T-helper 2 cell treated with Interferon-gamma antibody and Interleukin-4, amounts not matched to agents 5 μg/mL and 100 μg/mL, for 36 hours (primary cell): ENCODE results near the gene C5orf47.

Source experiments
- DNase-seq: peaks from one replicate; pipeline ENCODE4 v3.0.0; 2021; ENCODE audit warnings: low spot score
- H3K27ac Mint-ChIP-seq: one replicate; pipeline ENCODE4 v1.8.0; 2021; ENCODE audit warnings: mild to moderate bottlenecking, mixed read lengths
- H3K27me3 Mint-ChIP-seq: one replicate; pipeline ENCODE4 v1.8.0; 2021; ENCODE audit warnings: low read depth, mixed read lengths
- H3K36me3 Mint-ChIP-seq: one replicate; pipeline ENCODE4 v1.8.0; 2021; ENCODE audit warnings: low read depth, mixed read lengths
- H3K4me1 Mint-ChIP-seq: one replicate; pipeline ENCODE4 v1.8.0; 2021; ENCODE audit warnings: low read depth, mixed read lengths
- H3K4me3 Mint-ChIP-seq: one replicate; pipeline ENCODE4 v1.8.0; 2022; ENCODE audit warnings: mild to moderate bottlenecking, moderate library complexity, mixed read lengths
- H3K9me3 Mint-ChIP-seq: one replicate; pipeline ENCODE4 v1.8.0; 2021; ENCODE audit warnings: mixed read lengths

Gene C5orf47, protein sequence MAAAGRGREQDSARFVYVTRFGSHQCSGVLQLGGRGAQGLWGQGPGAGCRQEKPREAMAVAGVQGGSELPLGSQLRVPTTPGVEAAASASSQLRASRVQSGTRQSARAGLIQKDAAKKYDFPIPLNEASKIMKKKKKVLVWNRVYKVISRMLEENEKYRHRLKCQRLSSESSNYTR

DNA sequence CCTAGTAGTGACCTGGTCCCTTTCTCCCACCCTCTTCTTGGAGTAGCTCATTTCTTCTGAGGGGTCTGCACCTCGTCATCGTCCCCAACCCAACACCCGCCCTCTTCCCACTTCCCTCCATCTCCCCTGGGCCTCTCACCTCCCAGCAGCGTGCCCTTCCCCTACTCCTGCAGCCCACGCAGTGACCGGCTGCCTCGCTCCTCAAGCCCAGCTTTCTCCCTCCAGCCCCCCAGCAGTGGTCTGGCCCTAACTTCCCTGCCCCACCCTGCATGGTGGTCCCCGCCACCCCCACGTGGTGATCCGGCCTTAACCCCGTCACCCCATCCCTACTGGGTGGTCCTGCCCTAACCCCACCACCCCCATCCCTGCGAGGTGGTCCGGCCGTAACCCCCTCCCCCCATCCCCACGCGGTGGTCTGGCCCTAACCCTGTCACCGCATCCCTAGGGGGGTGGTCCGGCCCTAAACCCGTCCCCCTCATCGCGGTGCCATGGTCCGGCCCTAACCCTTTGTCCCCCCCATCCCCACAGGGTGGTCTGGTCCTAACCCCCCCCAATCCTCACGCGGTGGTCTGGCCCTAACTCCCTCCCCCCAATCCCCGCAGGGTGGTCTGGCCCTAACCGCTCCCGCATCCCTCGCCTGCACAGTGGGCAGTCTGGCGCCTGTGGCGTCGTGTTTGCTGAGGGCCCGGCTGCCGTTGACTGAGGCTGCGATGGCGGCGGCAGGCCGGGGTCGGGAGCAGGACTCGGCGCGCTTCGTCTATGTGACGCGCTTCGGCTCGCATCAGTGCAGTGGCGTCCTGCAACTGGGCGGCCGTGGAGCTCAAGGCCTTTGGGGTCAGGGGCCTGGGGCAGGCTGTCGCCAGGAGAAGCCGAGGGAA is at the start of gene C5orf47:
C5orf47 (plus strand) TSS at position 617 of the 878 bp plus-strand sequence; CDS start at position 711, 94 bp downstream.
- no peak for DNase-seq
- Mint-ChIP-seq H3K9me3 (no peaks in the 10 kb centered on the region), H3K4me1 (no peaks in the 10 kb centered on the region), H3K27ac (no peak within 1 kb of the TSS), H3K27me3 (peaks cover 4% of the 10 kb centered on the region), H3K36me3 (no peaks in the 10 kb centered on the region), H3K4me3 (no peak within 1 kb of the TSS)

DNA sequence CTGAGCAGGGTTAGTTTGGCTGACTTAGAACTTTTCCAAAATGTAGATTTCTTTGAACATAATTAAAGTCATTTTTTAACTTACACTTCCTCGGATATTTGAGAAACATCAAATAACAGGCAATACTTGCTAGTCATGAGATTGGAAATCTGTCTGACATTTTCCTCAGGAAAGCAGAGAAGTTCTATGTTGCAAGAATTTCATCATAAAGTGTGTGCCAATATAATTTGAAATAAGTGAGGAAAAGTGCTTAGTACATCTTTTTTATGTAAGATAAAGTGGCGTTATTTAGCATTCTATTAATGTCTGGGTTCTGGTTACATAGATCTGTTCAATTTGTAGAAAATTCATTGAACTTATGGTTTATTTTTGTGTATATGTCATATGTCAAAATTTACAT is 48.7 kb upstream of the C5orf47 start:
- DNase-seq: no peak
- H3K4me1 Mint-ChIP-seq: no peaks in the 10 kb centered on the region
- H3K27me3 Mint-ChIP-seq: no peaks in the 10 kb centered on the region
- H3K36me3 Mint-ChIP-seq: peaks cover 2% of the 10 kb centered on the region
- no peak overlapping the region for H3K4me3 Mint-ChIP-seq
- no peaks in the 10 kb centered on the region for H3K9me3 Mint-ChIP-seq
- no peak overlapping the region for H3K27ac Mint-ChIP-seq

DNA sequence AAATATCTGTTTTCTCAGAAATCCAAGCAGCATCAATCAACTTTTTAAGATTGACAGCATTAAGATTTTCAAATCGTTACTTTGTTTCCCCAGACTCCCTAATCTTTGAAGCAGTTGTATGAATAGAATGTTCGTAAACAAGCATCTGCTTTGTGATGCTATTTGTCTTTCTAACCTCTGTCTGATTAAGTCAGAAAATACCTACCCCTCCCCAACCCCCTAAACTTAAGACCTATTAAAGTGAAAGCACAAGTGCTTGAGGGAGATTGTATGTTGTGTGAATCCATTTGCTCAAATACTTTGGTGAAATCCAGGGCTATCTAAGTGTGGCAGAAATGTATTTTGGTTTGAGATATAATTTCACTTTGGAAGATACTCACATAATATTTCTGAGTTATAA is 47.9 kb upstream of the C5orf47 start:
- H3K36me3 Mint-ChIP-seq: peaks cover 2% of the 10 kb centered on the region
- H3K27ac Mint-ChIP-seq: no peak overlapping the region

DNA sequence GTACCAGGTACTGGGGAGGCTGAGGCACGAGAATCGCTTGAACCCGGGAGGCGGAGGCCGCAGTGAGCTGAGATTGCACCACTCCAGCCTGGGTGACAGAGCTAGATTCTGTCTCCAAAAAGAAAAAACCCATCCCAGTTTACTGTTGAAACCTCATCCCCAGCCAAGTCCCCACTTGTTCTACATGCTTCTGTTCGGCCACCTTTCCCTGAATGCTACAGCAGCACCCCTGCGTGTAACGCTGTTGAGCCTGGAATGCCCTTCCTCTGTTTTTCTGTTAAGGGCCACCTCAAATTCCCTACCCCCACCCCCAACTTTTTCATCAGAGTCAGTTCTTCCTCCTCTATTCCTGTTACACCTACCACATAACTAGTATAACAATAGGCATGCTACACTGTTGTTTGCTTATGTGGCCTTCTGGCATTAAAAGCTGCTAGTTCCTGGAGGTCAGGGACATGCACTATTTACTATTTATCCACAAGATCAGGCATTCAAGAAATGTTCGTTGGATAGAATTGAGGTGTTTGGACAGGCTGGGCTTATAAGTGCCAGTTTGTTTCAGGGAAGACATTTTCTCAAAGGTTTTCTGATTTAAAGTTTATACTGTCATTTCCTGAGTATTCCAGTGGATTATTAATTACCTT is 47.1 kb upstream of the C5orf47 start:
- no peak for DNase-seq
- no peaks in the 10 kb centered on the region for H3K4me1 Mint-ChIP-seq
- no peaks in the 10 kb centered on the region for H3K27me3 Mint-ChIP-seq
- H3K9me3 Mint-ChIP-seq: no peaks in the 10 kb centered on the region
- H3K27ac Mint-ChIP-seq: no peak overlapping the region
- no peak overlapping the region for H3K4me3 Mint-ChIP-seq
- H3K36me3 Mint-ChIP-seq: peaks cover 2% of the 10 kb centered on the region

More for the DNA sequence above, 47.9 kb upstream of the C5orf47 start:
- H3K4me1 Mint-ChIP-seq: no peaks in the 10 kb centered on the region
- no peak for DNase-seq
- no peaks in the 10 kb centered on the region for H3K9me3 Mint-ChIP-seq
- no peak overlapping the region for H3K4me3 Mint-ChIP-seq
- H3K27me3 Mint-ChIP-seq: no peaks in the 10 kb centered on the region

DNA sequence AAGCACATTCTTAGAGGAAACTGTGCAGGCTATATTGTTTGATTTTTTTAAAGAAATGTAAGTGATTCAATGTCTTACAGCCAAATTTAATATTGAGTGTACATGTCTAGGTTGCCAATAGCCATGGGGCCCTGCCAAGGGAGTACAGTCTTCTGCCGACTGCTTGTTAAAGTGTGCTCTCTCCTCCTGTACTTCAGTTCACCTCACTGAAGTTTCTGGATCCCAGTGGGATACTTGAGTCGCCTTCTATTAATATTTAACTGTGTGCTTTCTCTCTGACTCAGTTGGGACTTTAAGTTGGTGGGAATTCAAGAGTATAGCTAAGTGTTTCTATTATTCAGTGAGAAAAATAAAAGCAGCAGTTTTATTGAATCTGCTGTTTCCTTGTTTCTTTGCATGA is 44.5 kb upstream of the C5orf47 start:
- no peaks in the 10 kb centered on the region for H3K9me3 Mint-ChIP-seq
- no peak overlapping the region for H3K4me3 Mint-ChIP-seq
- no peak overlapping the region for H3K27ac Mint-ChIP-seq
- no peaks in the 10 kb centered on the region for H3K27me3 Mint-ChIP-seq
- peaks cover 6% of the 10 kb centered on the region for H3K36me3 Mint-ChIP-seq
- no peaks in the 10 kb centered on the region for H3K4me1 Mint-ChIP-seq
- DNase-seq: no peak

DNA sequence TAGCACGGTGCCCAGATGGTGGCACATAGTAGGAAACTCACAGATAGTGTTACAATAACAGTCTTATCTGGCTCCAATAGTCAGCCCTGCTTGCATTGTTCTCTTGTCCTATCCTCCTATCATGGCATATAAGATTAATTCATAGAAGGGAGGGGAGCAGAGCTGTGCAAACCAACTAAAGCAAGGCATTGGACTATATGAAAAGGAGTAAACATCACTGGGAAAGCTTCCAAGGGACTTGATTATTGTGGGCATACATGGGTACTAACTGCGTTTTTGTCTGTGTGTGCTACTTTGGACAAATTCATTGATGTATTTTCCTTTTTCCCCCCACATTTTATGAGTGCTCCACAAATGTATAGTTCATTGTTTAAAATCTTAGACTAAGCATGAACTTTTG is 43.8 kb upstream of the C5orf47 start:
- Mint-ChIP-seq H3K9me3 (no peaks in the 10 kb centered on the region), H3K4me1 (no peaks in the 10 kb centered on the region), H3K27me3 (no peaks in the 10 kb centered on the region), H3K36me3 (peaks cover 10% of the 10 kb centered on the region), H3K4me3 (no peak overlapping the region), H3K27ac (no peak overlapping the region)
- DNase-seq: no peak

DNA sequence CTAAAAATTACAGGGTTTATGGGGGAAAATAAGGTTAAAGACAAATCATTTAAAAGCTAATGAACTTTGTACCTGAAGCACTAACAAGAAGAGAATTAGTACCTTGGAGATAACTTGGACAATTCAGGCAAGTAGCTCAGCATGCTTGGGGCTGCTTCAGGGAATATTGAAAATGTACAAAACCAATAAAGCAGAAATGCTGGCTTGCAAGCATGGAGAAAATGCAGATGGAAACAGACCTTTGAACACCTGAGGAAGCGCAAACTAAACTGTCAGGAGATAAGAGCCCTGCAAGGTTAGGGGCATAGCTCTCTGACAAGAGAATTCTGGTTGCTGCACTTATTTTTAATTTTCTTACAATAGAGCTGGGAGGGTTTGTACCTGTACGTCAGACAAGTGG is 42.6 kb upstream of the C5orf47 start:
- H3K27ac Mint-ChIP-seq: no peak overlapping the region
- no peaks in the 10 kb centered on the region for H3K27me3 Mint-ChIP-seq
- no peak for DNase-seq
- no peak overlapping the region for H3K4me3 Mint-ChIP-seq
- H3K9me3 Mint-ChIP-seq: no peaks in the 10 kb centered on the region
- H3K4me1 Mint-ChIP-seq: no peaks in the 10 kb centered on the region
- H3K36me3 Mint-ChIP-seq: peaks cover 10% of the 10 kb centered on the region

DNA sequence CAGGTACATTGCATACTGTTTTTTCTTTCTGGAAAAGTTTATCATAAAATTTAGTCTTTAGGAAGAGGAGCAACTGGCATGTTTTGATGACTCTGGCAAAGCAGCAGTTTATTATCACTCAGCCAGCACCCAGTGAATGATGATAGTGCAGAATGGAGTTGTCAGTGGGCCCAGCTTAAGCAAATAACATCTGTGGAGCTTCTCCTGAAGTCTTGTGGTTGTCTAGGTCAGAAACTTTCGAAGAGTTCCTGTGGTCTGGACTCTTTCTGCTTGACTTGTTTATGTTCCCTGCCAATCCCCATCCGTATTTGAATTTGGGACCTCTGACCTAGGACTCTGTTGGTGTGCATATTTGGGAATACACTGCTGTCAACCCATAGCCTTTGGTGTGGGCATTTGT is 38.1 kb upstream of the C5orf47 start:
- Mint-ChIP-seq H3K4me3 (no peak overlapping the region), H3K9me3 (no peaks in the 10 kb centered on the region), H3K4me1 (no peaks in the 10 kb centered on the region), H3K27ac (no peak overlapping the region), H3K36me3 (peaks cover 23% of the 10 kb centered on the region), H3K27me3 (no peaks in the 10 kb centered on the region)
- DNase-seq: no peak

DNA sequence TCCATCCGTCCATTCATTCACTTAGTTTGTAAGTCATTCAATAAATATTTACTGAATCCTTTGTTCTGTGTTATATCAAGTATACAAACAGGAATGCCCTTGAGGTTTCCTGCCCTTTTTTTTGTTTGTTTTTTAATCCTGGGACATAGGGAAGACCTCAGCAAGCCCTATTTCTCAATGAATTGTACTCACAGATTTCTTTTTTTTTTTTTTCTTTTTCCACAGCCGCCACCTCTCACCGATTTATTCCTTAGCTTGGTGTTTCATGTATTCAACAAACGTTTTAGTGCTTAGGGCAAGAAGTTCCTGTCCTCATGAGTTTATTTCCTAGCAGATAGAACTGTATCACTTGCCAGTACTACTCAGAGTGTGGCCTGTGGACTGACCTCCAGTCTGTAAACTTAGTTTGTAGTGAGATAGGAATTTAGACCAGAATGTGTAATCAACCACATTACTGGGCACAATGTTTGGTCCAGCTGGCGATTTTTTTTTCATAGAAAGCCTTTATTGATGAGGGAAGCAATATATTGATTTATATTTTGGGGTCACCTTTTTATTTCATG is 35.4 kb upstream of the C5orf47 start:
- no peak overlapping the region for H3K27ac Mint-ChIP-seq
- H3K9me3 Mint-ChIP-seq: no peaks in the 10 kb centered on the region
- H3K36me3 Mint-ChIP-seq: peaks cover 23% of the 10 kb centered on the region
- DNase-seq: no peak
- H3K27me3 Mint-ChIP-seq: no peaks in the 10 kb centered on the region
- H3K4me1 Mint-ChIP-seq: no peaks in the 10 kb centered on the region
- H3K4me3 Mint-ChIP-seq: no peak overlapping the region

DNA sequence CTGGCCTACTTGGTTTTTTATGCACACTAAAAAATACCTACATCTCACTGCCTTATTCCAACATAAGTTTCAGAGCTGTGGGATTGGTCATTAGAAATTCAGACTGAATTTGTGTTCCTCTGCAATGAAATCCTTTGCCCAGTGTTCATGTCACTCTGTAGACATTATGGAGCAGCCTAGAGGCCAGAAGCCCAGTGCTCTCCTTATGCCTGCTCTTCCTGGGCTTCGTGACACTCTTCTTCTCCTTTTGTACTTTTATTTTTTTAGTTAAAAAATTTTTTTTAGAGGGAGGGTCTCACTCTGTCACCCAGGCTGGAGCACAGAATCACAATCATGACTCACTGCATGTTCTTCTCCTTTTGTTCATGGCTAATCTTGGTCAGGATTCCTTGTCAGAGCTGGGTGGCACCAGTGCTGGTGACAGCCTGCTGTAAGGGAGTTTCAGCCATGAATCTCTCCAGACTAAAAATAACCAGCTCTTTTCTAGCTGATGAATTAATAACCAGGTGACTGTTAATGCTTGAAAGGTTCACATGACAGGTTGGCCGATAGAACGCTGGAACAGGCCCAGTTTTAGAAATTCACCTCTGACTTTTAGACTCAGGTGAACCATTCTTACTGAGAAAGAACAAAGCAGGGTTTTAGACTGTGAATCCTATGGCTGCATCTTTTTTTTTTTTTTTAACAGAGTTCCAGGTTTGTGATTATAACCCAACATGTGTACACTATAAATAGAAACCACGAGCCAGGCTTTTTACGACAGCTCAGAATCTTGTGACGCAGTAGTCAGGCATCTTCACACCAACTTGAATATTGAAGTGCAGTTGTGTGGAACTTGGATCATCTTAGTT is 34.1 kb upstream of the C5orf47 start:
- Mint-ChIP-seq H3K27me3 (no peaks in the 10 kb centered on the region), H3K27ac (no peak overlapping the region), H3K4me1 (no peaks in the 10 kb centered on the region), H3K36me3 (peaks cover 17% of the 10 kb centered on the region), H3K4me3 (no peak overlapping the region), H3K9me3 (no peaks in the 10 kb centered on the region)
- no peak for DNase-seq

DNA sequence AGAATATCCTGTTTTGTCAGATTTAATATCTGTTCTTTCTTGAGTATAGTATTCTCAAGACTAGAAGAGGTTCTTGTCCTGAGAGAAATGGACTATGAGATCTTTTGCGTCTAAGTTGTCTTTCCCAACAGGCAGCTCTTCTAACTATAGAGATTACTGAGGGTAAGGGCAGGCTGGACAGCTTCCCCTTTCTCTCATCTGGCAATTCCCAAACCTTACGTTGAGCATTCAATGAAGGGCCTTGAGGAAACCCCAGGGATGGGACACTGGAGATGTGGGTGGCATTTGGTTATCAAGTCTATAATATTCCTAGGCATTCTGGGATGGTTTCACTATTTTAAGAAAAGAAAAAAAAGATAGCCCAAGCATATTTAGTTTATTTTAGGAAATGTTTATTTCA is 28.0 kb upstream of the C5orf47 start:
- no peak overlapping the region for H3K27ac Mint-ChIP-seq

DNA sequence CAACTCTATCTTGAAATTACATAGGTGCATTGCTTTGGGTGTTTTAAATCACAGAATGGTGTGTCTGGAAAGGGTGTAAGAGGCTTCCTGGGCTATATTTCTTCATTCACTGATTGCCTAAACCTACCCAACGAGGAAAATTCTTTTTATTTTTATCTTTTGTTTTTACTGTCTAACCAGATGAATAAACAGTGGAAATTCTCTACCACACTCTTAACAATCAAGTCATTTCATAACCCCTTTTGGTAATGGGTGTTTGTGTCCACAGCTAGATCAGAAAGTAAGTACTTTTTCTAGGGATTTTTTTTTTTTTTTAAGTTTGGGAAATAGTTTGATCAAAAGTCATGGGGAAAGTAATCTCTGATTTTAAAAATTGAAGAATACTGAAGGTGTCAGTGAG is 27.6 kb upstream of the C5orf47 start:
- H3K4me3 Mint-ChIP-seq: no peak overlapping the region
- H3K4me1 Mint-ChIP-seq: no peaks in the 10 kb centered on the region
- no peaks in the 10 kb centered on the region for H3K9me3 Mint-ChIP-seq
- H3K27me3 Mint-ChIP-seq: no peaks in the 10 kb centered on the region
- no peak overlapping the region for H3K27ac Mint-ChIP-seq
- no peak for DNase-seq
- no peaks in the 10 kb centered on the region for H3K36me3 Mint-ChIP-seq

More for the DNA sequence above, 28.0 kb upstream of the C5orf47 start:
- Mint-ChIP-seq H3K36me3 (no peaks in the 10 kb centered on the region), H3K4me1 (no peaks in the 10 kb centered on the region), H3K27me3 (no peaks in the 10 kb centered on the region), H3K4me3 (no peak overlapping the region), H3K9me3 (no peaks in the 10 kb centered on the region)
- DNase-seq: no peak

DNA sequence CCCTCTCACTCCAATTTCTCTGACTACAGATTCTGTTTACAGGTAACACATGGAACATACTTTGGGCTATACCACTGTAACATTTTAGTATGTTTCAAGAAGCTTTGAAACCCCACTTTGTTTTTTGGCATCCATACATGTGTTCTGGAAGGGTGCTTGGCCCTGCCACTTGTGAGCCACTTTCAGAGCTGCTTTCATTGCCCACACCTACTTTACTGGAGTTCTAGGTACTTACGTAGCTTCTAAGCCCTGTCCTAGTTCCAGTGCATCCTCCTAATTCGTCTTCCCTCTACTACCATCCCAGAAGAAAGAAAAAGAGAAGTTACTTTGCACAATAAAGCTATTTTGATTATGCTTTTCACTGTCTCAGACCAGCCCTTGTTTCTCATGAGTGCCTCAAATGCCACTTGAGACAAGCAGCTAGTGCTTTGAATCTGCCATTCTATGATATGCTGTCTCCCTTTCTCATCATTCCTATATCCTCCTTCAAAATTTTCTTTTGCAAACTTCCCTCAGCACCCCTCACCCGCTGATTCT is 26.5 kb upstream of the C5orf47 start:
- Mint-ChIP-seq H3K4me1 (no peaks in the 10 kb centered on the region), H3K36me3 (no peaks in the 10 kb centered on the region), H3K4me3 (no peak overlapping the region), H3K27ac (no peak overlapping the region), H3K27me3 (no peaks in the 10 kb centered on the region), H3K9me3 (no peaks in the 10 kb centered on the region)
- no peak for DNase-seq
